ENCODE results near the gene BRAP. TPM values are rescaled to one million over a fixed set of nuclear protein-coding genes. Genes with fewer than 3 reads are reported as not detected.
A peak's percentile ranks its signal among the peaks of the same experiment; 100 is the strongest.

BRAP gene
- total RNA-seq (10 to 100 TPM; 22.4 to 25.8 TPM), total RNA-seq (38.5 to 75.6 (median 52.8) reads per million in 172 experiments)
- 14.0 TPM for polyA plus RNA-seq (2013, experiment 1 of 2)
- polyA plus RNA-seq (2013, experiment 2 of 2), result 17.8 TPM

DNA sequence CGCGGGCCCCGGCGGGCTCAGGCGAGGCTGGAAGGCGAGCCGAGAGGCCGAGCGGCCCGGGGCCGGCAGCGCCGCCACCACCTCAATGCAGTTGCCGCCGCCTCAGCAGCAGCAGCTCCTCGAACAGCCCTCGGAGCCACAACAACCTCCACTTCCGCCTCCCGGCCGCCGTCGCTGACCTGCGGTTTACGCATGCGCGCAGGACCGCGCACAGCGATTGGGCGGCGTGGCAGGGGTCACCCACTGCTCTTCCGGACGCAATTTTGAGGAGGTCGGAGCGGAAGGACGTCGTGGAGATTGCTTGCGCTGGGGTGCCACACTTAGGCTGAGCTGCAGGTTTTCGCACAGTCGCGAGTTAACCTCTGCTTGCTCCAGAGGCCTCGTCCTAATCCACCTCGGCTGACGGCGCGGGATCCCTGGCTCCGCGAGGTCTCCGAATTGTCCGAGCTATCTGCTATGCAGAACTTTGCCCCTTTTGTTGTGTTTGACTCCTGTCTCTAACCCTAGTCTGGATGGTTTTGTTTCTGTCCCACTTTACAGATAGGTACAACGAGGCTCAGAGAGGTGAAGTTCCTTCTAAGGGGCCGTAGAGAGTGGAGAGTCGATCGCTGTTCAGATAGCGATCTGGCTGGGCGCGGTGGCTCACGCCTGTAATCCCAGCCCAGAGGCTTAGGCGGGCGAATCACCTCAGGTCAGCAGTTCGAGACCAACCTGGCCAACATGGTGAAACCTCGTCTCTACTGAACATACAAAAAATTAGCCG, at the start of gene BRAP, which contains the start of gene ACAD10:
Gene BRAP, minus strand, starts transcription at position 146 of the 763 bp plus-strand sequence. CDS start 164 bp downstream, outside the sequence.
Gene ACAD10, plus strand, starts transcription at position 243 of the 763 bp plus-strand sequence. CDS start 6,657 bp downstream, outside the sequence.
- peaks cover 46% of the 10 kb centered on the region for H3K4me1 Mint-ChIP-seq (ENCODE audit: low read depth)
- H3K36me3 ChIP-seq (ENCODE audit: insufficient read depth, low read length), result peaks cover 22% of the 10 kb centered on the region
- DNase-seq (peak; percentile 86 to 97 (median 92)), ATAC-seq (ENCODE audit: poor library complexity) (peak; percentile 83)
- intact Hi-C loops (cut with DNase I, micrococcal nuclease), result loop anchor here in 1 of 2 experiments (2.0 to 10.0 kb wide), 7 partner anchors 87 to 1974 kb away; partner anchors contain the start of genes ATXN2, DDX54, ERP29 and FAM222A
- H3K27me3 Mint-ChIP-seq, result no peaks in the 10 kb centered on the region
- POLR2A ChIA-PET, result interaction anchor here (0.6 to 2.7 kb wide), 14 partner anchors 12 to 1255 kb away, joined by 3 to 11 read pairs (median 3); partner anchors contain the start of genes ATXN2, ERP29, MAPKAPK5 and TMEM116
- peak within 1 kb of the TSS; percentile 95 for H3K4me3 Mint-ChIP-seq
- H3K9me3 Mint-ChIP-seq, result no peaks in the 10 kb centered on the region
- TF ChIP-seq CTCF (IDR thresholded peaks at IDR 0.05), result no peak
- peak within 1 kb of the TSS; percentile 92 for H3K4me3 ChIP-seq (ENCODE audit: low read length)
- H3K27ac Mint-ChIP-seq, result peak within 1 kb of the TSS; percentile 86
- CTCF ChIA-PET, result interaction anchor here (0.9 kb wide), 1 partner anchor 289 kb away, joined by 3 read pairs; no protein-coding TSS in a partner anchor
- H3K27me3 ChIP-seq (ENCODE audit: control insufficient read depth in 1 of 2, insufficient read depth in 2 of 2, low read length in 2 of 2), result no peaks in the 10 kb centered on the region
- no peaks in the 10 kb centered on the region for H3K9me3 ChIP-seq (ENCODE audit: control insufficient read depth in 1 of 2, insufficient read depth in 1 of 2, low read length in 2 of 2)
- peaks cover 48% of the 10 kb centered on the region for H3K36me3 Mint-ChIP-seq (ENCODE audit: low read depth)
- H3K27ac ChIP-seq (ENCODE audit: low read depth in 1 of 2, low read length in 2 of 2), result peak within 1 kb of the TSS; percentile 46 to 76
- H3K4me1 ChIP-seq (ENCODE audit: insufficient read depth, low read length), result peaks cover 27% of the 10 kb centered on the region

DNA sequence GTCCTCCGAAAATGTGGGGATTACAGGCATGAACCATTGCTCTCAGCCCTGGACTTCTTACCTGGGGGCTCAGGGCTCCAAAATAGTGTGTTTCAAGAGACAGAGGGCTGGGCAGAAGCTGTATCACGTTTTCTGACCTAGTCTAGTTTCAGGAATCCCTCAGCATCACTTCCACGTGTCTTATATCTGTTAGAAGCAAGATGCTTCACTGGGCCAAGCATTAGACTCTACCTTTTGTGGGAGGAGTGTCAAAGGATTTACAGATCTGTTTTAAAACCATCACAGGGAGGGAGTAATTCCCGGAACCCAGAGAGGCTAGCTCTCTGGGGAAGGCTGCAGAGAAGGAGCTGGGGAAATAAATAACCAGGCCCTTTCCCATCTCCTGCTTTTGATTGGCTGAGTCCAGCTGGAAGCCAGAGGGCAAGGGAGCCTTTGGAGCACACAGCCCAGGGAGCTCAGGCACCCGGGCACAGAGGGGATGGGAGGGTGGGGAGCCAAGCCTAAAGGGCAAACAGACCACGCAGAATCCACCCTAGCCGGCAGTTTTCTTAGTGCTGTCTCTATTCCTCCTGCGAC, 47.7 kb upstream of the BRAP start:
- ATAC-seq (ENCODE audit: poor library complexity) (no peak), DNase-seq (no peak)
- Histone ChIP-seq H3K27ac (ENCODE audit: low read depth in 1 of 2, low read length in 2 of 2) (no peak overlapping the region), H3K4me3 (ENCODE audit: low read length) (no peak overlapping the region), H3K36me3 (ENCODE audit: insufficient read depth, low read length) (peaks cover 28% of the 10 kb centered on the region), H3K9me3 (ENCODE audit: control insufficient read depth in 1 of 2, insufficient read depth in 1 of 2, low read length in 2 of 2) (no peaks in the 10 kb centered on the region), H3K4me1 (ENCODE audit: insufficient read depth, low read length) (no peaks in the 10 kb centered on the region), H3K27me3 (ENCODE audit: control insufficient read depth in 1 of 2, insufficient read depth in 2 of 2, low read length in 2 of 2) (no peaks in the 10 kb centered on the region)
- Mint-ChIP-seq H3K9me3 (no peaks in the 10 kb centered on the region), H3K36me3 (ENCODE audit: low read depth) (peaks cover 75% of the 10 kb centered on the region), H3K4me1 (ENCODE audit: low read depth) (no peaks in the 10 kb centered on the region), H3K4me3 (no peak overlapping the region), H3K27me3 (no peaks in the 10 kb centered on the region), H3K27ac (no peak overlapping the region)
- ChIA-PET CTCF (interaction anchor here (0.7 kb wide), 1 partner anchor 73 kb away, joined by 3 read pairs; no protein-coding TSS in a partner anchor), POLR2A (no interaction called here)
- intact Hi-C loops (cut with DNase I, micrococcal nuclease), result no loop called here
- TF ChIP-seq CTCF (IDR thresholded peaks at IDR 0.05), result no peak

GRCh38 chr12:111732786-111733185, 47.0 kb upstream of the BRAP start:
- peaks cover 75% of the 10 kb centered on the region for H3K36me3 Mint-ChIP-seq (ENCODE audit: low read depth)
- Histone ChIP-seq H3K4me3 (ENCODE audit: low read length) (no peak overlapping the region), H3K27me3 (ENCODE audit: control insufficient read depth in 1 of 2, insufficient read depth in 2 of 2, low read length in 2 of 2) (no peaks in the 10 kb centered on the region), H3K4me1 (ENCODE audit: insufficient read depth, low read length) (no peaks in the 10 kb centered on the region), H3K27ac (ENCODE audit: low read depth in 1 of 2, low read length in 2 of 2) (no peak overlapping the region), H3K36me3 (ENCODE audit: insufficient read depth, low read length) (peaks cover 33% of the 10 kb centered on the region), H3K9me3 (ENCODE audit: control insufficient read depth in 1 of 2, insufficient read depth in 1 of 2, low read length in 2 of 2) (no peaks in the 10 kb centered on the region)
- POLR2A ChIA-PET, result no interaction called here
- ATAC-seq (ENCODE audit: poor library complexity), result no peak
- H3K9me3 Mint-ChIP-seq, result no peaks in the 10 kb centered on the region
- CTCF ChIA-PET, result interaction anchor here (0.7 kb wide), 1 partner anchor 73 kb away, joined by 3 read pairs; no protein-coding TSS in a partner anchor
- no peak for TF ChIP-seq CTCF (IDR thresholded peaks at IDR 0.05)
- intact Hi-C loops (cut with DNase I, micrococcal nuclease), result no loop called here
- H3K4me3 Mint-ChIP-seq, result no peak overlapping the region
- DNase-seq, result no peak
- H3K27me3 Mint-ChIP-seq, result no peaks in the 10 kb centered on the region
- no peak overlapping the region for H3K27ac Mint-ChIP-seq
- no peaks in the 10 kb centered on the region for H3K4me1 Mint-ChIP-seq (ENCODE audit: low read depth)
